NCI-H345 treated with DMSO at 0.1 percent for 48 hours (cell line): ENCODE results near the gene ZNF33A.
"Not testable (repeated sequence)": the region's sequence is repeated elsewhere in the genome, so short reads cannot be mapped to it uniquely, and the experiment has no call there.

Source experiments
- DNase-seq: peaks from one replicate; lab custom pipeline; 2025; ENCODE audit not compliant: unreplicated experiment; lab: John Stamatoyannopoulos, UW

Gene ZNF33A

GRCh38 chr10:38043516-38043915 lies 33.0 kb downstream of the ZNF33A start:
- no peak for DNase-seq

- DNase-seq, result no peak
Observed at GRCh38 chr10:38045129-38045528, 34.7 kb downstream of the ZNF33A start.

GRCh38 chr10:38047666-38048065 lies 37.2 kb downstream of the ZNF33A start:
- no peak for DNase-seq

GRCh38 chr10:38050212-38050611 lies 39.7 kb downstream of the ZNF33A start:
- DNase-seq, result no peak

- DNase-seq, result no peak
Observed at GRCh38 chr10:38054361-38054797, 43.9 kb downstream of the ZNF33A start.

GRCh38 chr10:38055274-38055894 lies 44.9 kb downstream of the ZNF33A start:
- DNase-seq, result not testable (repeated sequence)

GRCh38 chr10:38069663-38070062 lies 59.2 kb downstream of the ZNF33A start:
- not testable (repeated sequence) for DNase-seq

GRCh38 chr10:38070501-38070900 lies 60.0 kb downstream of the ZNF33A start:
- no peak for DNase-seq

- DNase-seq, result no peak
Observed at GRCh38 chr10:38072552-38072951, 62.1 kb downstream of the ZNF33A start.

- DNase-seq, result no peak
Observed at GRCh38 chr10:38076687-38077086, 66.2 kb downstream of the ZNF33A start.

GRCh38 chr10:38093318-38093717 lies 82.8 kb downstream of the ZNF33A start:
- not testable (repeated sequence) for DNase-seq

GRCh38 chr10:38093816-38094157 lies 83.3 kb downstream of the ZNF33A start:
- DNase-seq, result no peak

GRCh38 chr10:38094158-38094926 lies 83.9 kb downstream of the ZNF33A start, which contains the start of gene ZNF37A:
Gene ZNF37A (plus strand): TSS chr10:38094337. CDS start chr10:38096618, 2,281 bp downstream.
- DNase-seq, result peak; percentile 72

- no peak for DNase-seq
Observed at GRCh38 chr10:38094927-38095574, 84.6 kb downstream of the ZNF33A start.

- no peak for DNase-seq
Observed at GRCh38 chr10:38102880-38103279, 92.4 kb downstream of the ZNF33A start.

- no peak for DNase-seq
Observed at GRCh38 chr10:38103756-38104155, 93.3 kb downstream of the ZNF33A start.

- no peak for DNase-seq
Observed at GRCh38 chr10:38112159-38112558, 101.7 kb downstream of the ZNF33A start.
